OCI-LY1 (cell line): Measurements from ENCODE around the gene FOXE1.

Experiments
- CTCF ChIP-seq: fragments of 200-600 bp; sonication (generic), shearing (Covaris generic); IDR thresholded peaks from 2 replicates; pipeline ENCODE4 v1.5.1; 2017; ENCODE audit warnings: mild to moderate bottlenecking, antibody characterized with exemption, low read length, moderate library complexity, mixed read lengths
- EZH2 ChIP-seq: fragments of 200-600 bp; sonication (generic), shearing (Covaris generic); IDR thresholded peaks from 2 replicates; pipeline ENCODE4 v1.8.0; 2017; ENCODE audit warnings: borderline replicate concordance, mixed run types, mild to moderate bottlenecking, antibody characterized with exemption, low read length, moderate library complexity, mixed read lengths

GRCh38 chr9:97853844-97854695 is 1.0 kb downstream of the FOXE1 start:
- no peak for TF ChIP-seq CTCF
- TF ChIP-seq EZH2, result no peak
